ENCODE measurements around the gene LAMC3. TPM values are rescaled to one million over a fixed set of nuclear protein-coding genes. Genes with fewer than 3 reads are reported as not detected.

LAMC3 gene
- total and polyA plus RNA-seq, 5 donors: 0.51 to 2.6 (median 1.4) TPM

Other genes starting within 250 kb of the LAMC3 start
- 10 to 100 TPM; 32.9 to 48.2 (median 41.9) TPM for gene ABL1, start 173.9 kb upstream of the LAMC3 start, total RNA-seq
- gene ABL1, start 173.9 kb upstream of the LAMC3 start, polyA plus RNA-seq: 21.7 TPM
- not detected for gene QRFP, start 112.4 kb upstream of the LAMC3 start, total RNA-seq
- 0.05 TPM for gene QRFP, start 112.4 kb upstream of the LAMC3 start, polyA plus RNA-seq
- gene FIBCD1, start 69.9 kb upstream of the LAMC3 start, total RNA-seq: 1 to 10 TPM in 1 of 4 donors, under 1 TPM in 3; 0.20 to 2.2 (median 0.35) TPM
- gene FIBCD1, start 69.9 kb upstream of the LAMC3 start, polyA plus RNA-seq: 1.2 TPM
- gene AIF1L, start 87.4 kb downstream of the LAMC3 start, total RNA-seq: 10 to 100 TPM in 3 of 4 donors, 1 to 10 TPM in 1; 6.9 to 22.7 (median 16.5) TPM
- 15.7 TPM for gene AIF1L, start 87.4 kb downstream of the LAMC3 start, polyA plus RNA-seq
- 10 to 100 TPM; 27.0 to 34.6 (median 29.6) TPM for gene NUP214, start 116.4 kb downstream of the LAMC3 start, total RNA-seq
- gene NUP214, start 116.4 kb downstream of the LAMC3 start, polyA plus RNA-seq: 12.0 TPM

All from right cardiac atrium (tissue), 5 donors.